ENCODE measurements around the gene ASMT.
"Not testable (repeated sequence)": the region's sequence is repeated elsewhere in the genome, so short reads cannot be mapped to it uniquely, and the experiment has no call there.

Gene ASMT

GRCh38 chrX:1656379-1656778 lies 41.5 kb downstream of the ASMT start:
- DNase-seq: no peak

GRCh38 chrX:1657367-1658070 lies 42.7 kb downstream of the ASMT start:
- DNase-seq: peak; percentile 66

- DNase-seq: peak; percentile 3
Measured at GRCh38 chrX:1658071-1658491, 43.2 kb downstream of the ASMT start.

GRCh38 chrX:1659664-1660461 lies 45.0 kb downstream of the ASMT start:
- no peak for DNase-seq

- peak; percentile 91 for DNase-seq
Measured at GRCh38 chrX:1661048-1661921, 46.4 kb downstream of the ASMT start.

GRCh38 chrX:1661922-1662221 lies 47.0 kb downstream of the ASMT start:
- no peak for DNase-seq

- DNase-seq: no peak
Measured at GRCh38 chrX:1667566-1667965, 52.7 kb downstream of the ASMT start.

- DNase-seq: peak; percentile 53
Measured at GRCh38 chrX:1673337-1673736, 58.5 kb downstream of the ASMT start.

- no peak for DNase-seq
Measured at GRCh38 chrX:1676866-1677265, 62.0 kb downstream of the ASMT start.

GRCh38 chrX:1679238-1679637 lies 64.4 kb downstream of the ASMT start:
- no peak for DNase-seq

- no peak for DNase-seq
Measured at GRCh38 chrX:1681439-1681838, 66.6 kb downstream of the ASMT start.

GRCh38 chrX:1681856-1682255 lies 67.0 kb downstream of the ASMT start:
- DNase-seq: not testable (repeated sequence)

GRCh38 chrX:1682501-1682900 lies 67.6 kb downstream of the ASMT start:
- DNase-seq: not testable (repeated sequence)

- not testable (repeated sequence) for DNase-seq
Measured at GRCh38 chrX:1684883-1685282, 70.0 kb downstream of the ASMT start.

- not testable (repeated sequence) for DNase-seq
Measured at GRCh38 chrX:1685444-1685880, 70.6 kb downstream of the ASMT start.

- DNase-seq: no peak
Measured at GRCh38 chrX:1686642-1687041, 71.8 kb downstream of the ASMT start.
